DMS 273 treated with DMSO at 0.1 percent for 48 hours (cell line): Measurements from ENCODE around the gene POLDIP2.

ENCODE experiments used
- DNase-seq: peaks from one replicate; lab custom pipeline; 2025; lab: John Stamatoyannopoulos, UW

The POLDIP2 gene

GRCh38 chr17:28390141-28390540, 32.8 kb upstream of the POLDIP2 start:
- DNase-seq = no peak

GRCh38 chr17:28388106-28388505, 30.8 kb upstream of the POLDIP2 start:
- no peak for DNase-seq

GRCh38 chr17:28386391-28386790, 29.1 kb upstream of the POLDIP2 start:
- no peak for DNase-seq

- no peak for DNase-seq
Observed at GRCh38 chr17:28385406-28385805, 28.1 kb upstream of the POLDIP2 start.

- DNase-seq = no peak
Observed at GRCh38 chr17:28385037-28385400, 27.7 kb upstream of the POLDIP2 start.

GRCh38 chr17:28384281-28385036, 27.1 kb upstream of the POLDIP2 start:
- DNase-seq = no peak

GRCh38 chr17:28381141-28381825, 24.0 kb upstream of the POLDIP2 start:
- DNase-seq = no peak

- DNase-seq = no peak
Observed at GRCh38 chr17:28379814-28380801, 22.8 kb upstream of the POLDIP2 start.

- DNase-seq = no peak
Observed at GRCh38 chr17:28372945-28373274, 15.6 kb upstream of the POLDIP2 start.

GRCh38 chr17:28372203-28372944, 15.0 kb upstream of the POLDIP2 start:
- no peak for DNase-seq

- peak; percentile 83 for DNase-seq
Observed at GRCh38 chr17:28371245-28372202, 14.2 kb upstream of the POLDIP2 start, which contains the start of gene SARM1. Gene SARM1 (plus strand): TSS chr17:28371694. CDS start chr17:28372033, 339 bp downstream.

GRCh38 chr17:28370744-28371103, 13.4 kb upstream of the POLDIP2 start:
- no peak for DNase-seq

GRCh38 chr17:28370035-28370743, 12.9 kb upstream of the POLDIP2 start, which contains the start of gene VTN:
Gene VTN (minus strand): TSS chr17:28370307. CDS start chr17:28370203, 104 bp downstream.
- DNase-seq = no peak

GRCh38 chr17:28369684-28370034, 12.3 kb upstream of the POLDIP2 start:
- no peak for DNase-seq

GRCh38 chr17:28368915-28369683, 11.8 kb upstream of the POLDIP2 start:
- no peak for DNase-seq

- no peak for DNase-seq
Observed at GRCh38 chr17:28368306-28368831, 11.0 kb upstream of the POLDIP2 start.

- no peak for DNase-seq
Observed at GRCh38 chr17:28367641-28368305, 10.4 kb upstream of the POLDIP2 start.

GRCh38 chr17:28366605-28367004, 9.3 kb upstream of the POLDIP2 start:
- DNase-seq = no peak
